ENCODE data around the gene STAT5B.

DNA sequence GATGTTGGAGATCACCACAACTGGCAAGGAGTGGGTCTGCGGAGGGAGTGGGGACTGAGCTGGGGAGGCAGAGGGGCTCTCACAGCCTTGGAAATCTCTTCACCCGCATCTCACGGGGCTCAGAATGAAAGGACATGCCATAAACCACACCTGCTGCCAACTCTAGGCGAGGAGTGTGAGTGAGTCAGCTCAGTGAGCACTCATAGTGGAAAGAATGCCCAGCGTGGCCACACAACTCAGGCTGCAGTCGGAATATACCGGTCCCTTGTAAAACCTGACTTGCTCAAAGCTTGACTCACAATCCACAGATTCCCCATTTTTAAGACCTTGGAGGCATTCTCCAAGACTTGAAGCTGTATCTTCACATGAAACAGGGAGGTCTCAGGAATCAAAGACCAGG is 48.8 kb upstream of the STAT5B start:
- no peak for TF ChIP-seq EZH2 (IDR thresholded peaks at IDR 0.05; ENCODE audit: low read length, missing control alignments)
- TF ChIP-seq, protein P1, sequence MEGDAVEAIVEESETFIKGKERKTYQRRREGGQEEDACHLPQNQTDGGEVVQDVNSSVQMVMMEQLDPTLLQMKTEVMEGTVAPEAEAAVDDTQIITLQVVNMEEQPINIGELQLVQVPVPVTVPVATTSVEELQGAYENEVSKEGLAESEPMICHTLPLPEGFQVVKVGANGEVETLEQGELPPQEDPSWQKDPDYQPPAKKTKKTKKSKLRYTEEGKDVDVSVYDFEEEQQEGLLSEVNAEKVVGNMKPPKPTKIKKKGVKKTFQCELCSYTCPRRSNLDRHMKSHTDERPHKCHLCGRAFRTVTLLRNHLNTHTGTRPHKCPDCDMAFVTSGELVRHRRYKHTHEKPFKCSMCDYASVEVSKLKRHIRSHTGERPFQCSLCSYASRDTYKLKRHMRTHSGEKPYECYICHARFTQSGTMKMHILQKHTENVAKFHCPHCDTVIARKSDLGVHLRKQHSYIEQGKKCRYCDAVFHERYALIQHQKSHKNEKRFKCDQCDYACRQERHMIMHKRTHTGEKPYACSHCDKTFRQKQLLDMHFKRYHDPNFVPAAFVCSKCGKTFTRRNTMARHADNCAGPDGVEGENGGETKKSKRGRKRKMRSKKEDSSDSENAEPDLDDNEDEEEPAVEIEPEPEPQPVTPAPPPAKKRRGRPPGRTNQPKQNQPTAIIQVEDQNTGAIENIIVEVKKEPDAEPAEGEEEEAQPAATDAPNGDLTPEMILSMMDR (conservative IDR thresholded peaks at IDR 0.05 in 1 of 2, IDR thresholded peaks at IDR 0.05 in 1 of 2; ENCODE audit: low read depth in 1 of 2, low read length in 2 of 2): no peak

Measured in fibroblast of lung (primary cell).